Left lung (tissue), 10 donors: ENCODE results near the gene PPP1R16B. TPM values are rescaled to one million over a fixed set of nuclear protein-coding genes. Genes with fewer than 3 reads are reported as not detected.

Experiments used
- ATAC-seq: fragments of 200-7000 bp; cut with Tn5 transposase; one replicate; pipeline ENCODE4 v1.9.1; 2020; ENCODE audit warnings: moderate library complexity
- DNase-seq, 4 donors: peaks; one replicate each; pipeline ENCODE4 v3.0.0-alpha.2; 2013 to 2020
- H3K27ac ChIP-seq, 2 donors: fragments of 200-600 bp; sonication (generic) in 1 of 2; one replicate each; pipeline versions ENCODE4 v1.5.0 to v1.8.0; 2020 to 2021
- H3K27me3 ChIP-seq, 2 donors: fragments of 200-600 bp; sonication (generic) in 1 of 2; one replicate each; pipeline versions ENCODE4 v1.5.0 to v1.8.0; 2020 to 2021
- H3K36me3 ChIP-seq, 2 donors: fragments of 200-600 bp; sonication (generic) in 1 of 2; one replicate each; pipeline versions ENCODE4 v1.5.0 to v1.8.0; 2020 to 2021
- H3K4me1 ChIP-seq, 2 donors: fragments of 200-600 bp; one replicate each; pipeline ENCODE4 v1.8.0; 2021
- H3K4me3 ChIP-seq, 2 donors: fragments of 200-600 bp; sonication (generic) in 1 of 2; one replicate each; pipeline versions ENCODE4 v1.5.0 to v1.8.0; 2020 to 2021; ENCODE audit warnings: mild to moderate bottlenecking in 1 of 2
- H3K9me3 ChIP-seq, 2 donors: fragments of 200-600 bp; sonication (generic) in 1 of 2; one replicate each; pipeline versions ENCODE4 v1.5.0 to v1.8.0; 2020 to 2021
- CTCF ChIP-seq, 2 donors: fragments of 200-600 bp; sonication (generic) in 1 of 2; IDR thresholded peaks; one replicate each; pipeline versions ENCODE4 v1.5.0 to v1.8.0; 2021; ENCODE audit warnings: antibody characterized with exemption in 2 of 2
- intact Hi-C, 2 donors: fragments of 100-400 bp; cut with DNase I; formaldehyde crosslinking; loops; one replicate each; pipeline versions ENCODE4 v1.11.2 to v1.14.2; 2022
- polyA plus RNA-seq, 6 donors: library from polyadenylated mRNA; unstranded; fragments of 120-200 nt; gene quantifications; one replicate each; pipeline ENCODE4 v1.2.1, GENCODE V29; 2013; ENCODE audit not compliant: insufficient read length in 6 of 6
- total RNA-seq, 2 donors: library from RNA; stranded (reverse); fragmentation: NEBNext Ultra II Directional; extraction: Animal tissue kit (Norgen Biotek cat#: 25700); gene quantifications; one replicate each; pipeline ENCODE4 v1.2.1, GENCODE V29; 2021
- donor health status: DM: no; HTN: yes; CAD: no.
- donor health status: DM: no; HTN: no; CAD: no.

Gene PPP1R16B
- total and polyA plus RNA-seq, 8 donors: 5.4 to 10.8 (median 7.8) TPM

DNA sequence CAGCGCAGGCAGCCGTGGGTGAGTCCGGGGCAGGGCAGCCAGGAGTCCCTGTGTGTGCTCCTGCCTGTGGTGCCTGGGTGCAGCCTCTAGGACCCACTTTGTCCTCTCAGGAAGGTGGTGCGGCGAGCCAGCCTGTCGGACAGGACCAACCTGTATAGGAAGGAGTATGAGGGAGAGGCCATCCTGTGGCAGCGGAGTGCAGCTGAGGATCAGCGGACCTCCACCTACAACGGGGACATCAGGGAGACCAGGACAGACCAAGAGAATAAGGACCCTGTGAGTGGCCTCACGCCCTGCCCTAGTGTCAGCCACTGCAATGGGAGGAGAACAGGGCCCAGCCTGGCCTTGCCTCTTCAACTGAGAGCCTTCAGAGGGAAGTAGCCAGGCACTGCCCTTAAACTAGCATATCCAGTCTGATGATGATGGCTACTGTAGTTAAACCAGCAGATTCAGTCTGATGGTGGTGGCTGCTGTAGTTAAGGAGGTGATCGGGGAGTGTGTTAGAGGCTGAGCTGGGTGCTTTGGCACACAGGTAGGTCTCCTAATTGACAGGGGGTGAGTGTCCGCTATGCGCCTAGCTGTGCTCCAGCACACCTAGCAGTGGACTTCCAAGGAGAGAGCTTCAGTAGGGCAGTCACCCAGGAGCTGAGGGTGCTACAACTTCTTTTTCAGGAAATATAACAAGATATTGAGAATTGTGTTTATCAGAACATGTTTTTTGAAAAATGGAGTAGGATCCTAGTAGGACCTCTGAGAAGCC is 102.6 kb downstream of the PPP1R16B start:
- peaks cover 0 to 20% of the 10 kb centered on the region in 2 donors for H3K36me3 ChIP-seq
- peaks cover 0 to 6% of the 10 kb centered on the region in 2 donors for H3K27me3 ChIP-seq
- H3K4me1 ChIP-seq: no peaks in the 10 kb centered on the region
- no peak overlapping the region for H3K4me3 ChIP-seq
- H3K9me3 ChIP-seq: peaks cover 0 to 12% of the 10 kb centered on the region in 2 donors
- intact Hi-C loops: no loop called here
- TF ChIP-seq CTCF (IDR thresholded peaks at IDR 0.05): no peak
- no peak overlapping the region for H3K27ac ChIP-seq
- ATAC-seq (no peak), DNase-seq (peak in 1 of 4 donors; percentile 69)

DNA sequence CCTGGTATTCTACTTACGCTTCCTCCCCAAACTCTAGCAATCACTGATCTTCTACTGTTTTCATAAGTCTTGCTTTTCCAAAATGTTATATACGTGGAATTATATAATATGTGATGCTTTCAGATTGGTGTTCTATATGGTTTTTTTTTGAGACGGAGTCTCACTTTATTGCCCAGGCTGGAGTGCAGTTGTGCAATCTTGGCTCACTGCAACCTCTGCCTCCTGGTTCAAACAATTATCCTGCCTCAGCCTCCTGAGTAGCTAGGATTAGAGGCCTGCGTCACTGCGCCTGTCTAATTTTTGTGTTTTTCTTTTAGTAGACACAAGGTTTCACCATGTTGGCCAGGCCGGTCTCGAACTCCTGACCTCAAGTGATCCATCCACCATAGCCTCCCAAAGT is 109.9 kb downstream of the PPP1R16B start:
- DNase-seq (no peak), ATAC-seq (no peak)
- Histone ChIP-seq H3K36me3 (peaks cover 0 to 14% of the 10 kb centered on the region in 2 donors), H3K27ac (no peak overlapping the region), H3K4me1 (no peaks in the 10 kb centered on the region), H3K9me3 (no peaks in the 10 kb centered on the region), H3K4me3 (no peak overlapping the region), H3K27me3 (peaks cover 0 to 6% of the 10 kb centered on the region in 2 donors)
- intact Hi-C loops: no loop called here
- no peak for TF ChIP-seq CTCF (IDR thresholded peaks at IDR 0.05)

DNA sequence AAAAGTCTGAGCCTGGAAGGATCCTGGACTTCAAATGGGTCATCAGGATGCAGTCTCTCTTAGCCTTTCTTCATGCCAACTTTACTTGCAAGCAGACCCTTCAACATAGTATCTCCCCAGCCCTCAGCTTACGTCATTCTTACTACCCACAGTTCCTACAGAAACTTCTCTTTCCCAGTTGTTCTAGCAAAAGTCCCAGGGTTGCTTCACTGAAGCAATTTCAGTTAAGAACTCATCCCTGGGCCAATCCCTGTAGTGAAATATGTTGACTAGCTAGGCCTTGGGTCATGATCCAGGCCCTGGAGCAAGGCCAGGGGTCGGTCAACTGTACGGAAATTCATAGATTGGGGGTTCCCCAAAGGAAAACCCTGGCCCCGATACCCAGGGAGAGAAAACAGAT is 112.2 kb downstream of the PPP1R16B start:
- no peak for DNase-seq
- no peak overlapping the region for H3K27ac ChIP-seq
- no peaks in the 10 kb centered on the region for H3K4me1 ChIP-seq
- no peaks in the 10 kb centered on the region for H3K9me3 ChIP-seq
- no peak overlapping the region for H3K4me3 ChIP-seq
- peaks cover 0 to 9% of the 10 kb centered on the region in 2 donors for H3K36me3 ChIP-seq
- intact Hi-C loops: no loop called here
- TF ChIP-seq CTCF (IDR thresholded peaks at IDR 0.05): no peak
- peaks cover 0 to 4% of the 10 kb centered on the region in 2 donors for H3K27me3 ChIP-seq
- no peak for ATAC-seq

GRCh38 chr20:38918172-38918571 is 112.7 kb downstream of the PPP1R16B start:
- H3K36me3 ChIP-seq: peaks cover 0 to 9% of the 10 kb centered on the region in 2 donors
- intact Hi-C loops: no loop called here
- no peaks in the 10 kb centered on the region for H3K9me3 ChIP-seq
- no peaks in the 10 kb centered on the region for H3K27me3 ChIP-seq
- H3K4me1 ChIP-seq: no peaks in the 10 kb centered on the region
- DNase-seq: no peak
- H3K27ac ChIP-seq: no peak overlapping the region
- no peak for ATAC-seq
- TF ChIP-seq CTCF (IDR thresholded peaks at IDR 0.05): no peak
- no peak overlapping the region for H3K4me3 ChIP-seq

GRCh38 chr20:38919683-38920082 is 114.2 kb downstream of the PPP1R16B start:
- H3K9me3 ChIP-seq: no peaks in the 10 kb centered on the region
- H3K4me1 ChIP-seq: no peaks in the 10 kb centered on the region
- no peak overlapping the region for H3K4me3 ChIP-seq
- ATAC-seq: no peak
- no peak for TF ChIP-seq CTCF (IDR thresholded peaks at IDR 0.05)
- intact Hi-C loops: no loop called here
- H3K27me3 ChIP-seq: no peaks in the 10 kb centered on the region
- H3K36me3 ChIP-seq: peaks cover 0 to 9% of the 10 kb centered on the region in 2 donors
- H3K27ac ChIP-seq: no peak overlapping the region
- no peak for DNase-seq
